ENCODE results near the gene PCED1B. TPM values are rescaled to one million over a fixed set of nuclear protein-coding genes. Genes with fewer than 3 reads are reported as not detected.
A peak's percentile ranks its signal among the peaks of the same experiment; 100 is the strongest.

The PCED1B gene
- 0.91 and 1.1 TPM in 2 replicates for total RNA-seq
- long read RNA-seq, partial matches to known transcripts, result 0 of 1 reads
- long read RNA-seq, other reads (novel, unspliced or antisense), result 1 of 1 reads

- H3K9me3 Mint-ChIP-seq (ENCODE audit: low read depth), result no peaks in the 10 kb centered on the region
- peak; percentile 33 for DNase-seq (ENCODE audit: low spot score, unreplicated experiment)
- peaks cover 14% of the 10 kb centered on the region for H3K4me1 Mint-ChIP-seq (ENCODE audit: low read depth)
- H3K36me3 Mint-ChIP-seq (ENCODE audit: insufficient read depth), result no peaks in the 10 kb centered on the region
- H3K27me3 Mint-ChIP-seq, result peaks cover 65% of the 10 kb centered on the region
- peak within 1 kb of the TSS; percentile 83 for H3K4me3 Mint-ChIP-seq (ENCODE audit: low read depth)
- TF ChIP-seq CTCF (IDR thresholded peaks at IDR 0.05; ENCODE audit: unreplicated experiment), result no peak
- H3K27ac Mint-ChIP-seq, result no peak within 1 kb of the TSS
Observed at GRCh38 chr12:47079468-47079980, at the start of gene PCED1B, which contains the start of gene AMIGO2. Gene PCED1B (plus strand): TSS chr12:47079621. CDS start chr12:47235064, 155,443 bp downstream. Gene AMIGO2 (minus strand): TSS chr12:47079959. CDS start chr12:47079002, 957 bp downstream.

DNA sequence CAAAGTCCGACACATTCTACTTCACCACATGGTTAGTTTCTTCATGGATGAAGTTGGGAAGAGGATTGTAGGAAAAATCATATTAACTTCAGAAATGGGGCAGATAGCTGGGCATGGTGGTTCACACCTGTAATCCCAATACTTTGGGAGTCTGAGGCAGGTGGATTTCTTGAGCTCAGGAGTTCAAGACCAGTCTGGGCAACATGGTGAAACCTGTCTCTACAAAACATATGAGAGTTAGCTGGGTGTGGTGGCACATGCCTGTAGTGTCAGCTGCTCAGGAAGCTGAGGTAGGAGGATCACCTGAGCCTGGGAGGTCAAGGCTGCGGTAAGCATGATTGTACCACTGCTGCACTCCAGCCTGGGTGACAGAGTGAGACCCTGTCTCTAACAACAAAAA is 49.5 kb upstream of the PCED1B start:
- no peak for TF ChIP-seq CTCF (IDR thresholded peaks at IDR 0.05; ENCODE audit: unreplicated experiment)
- Mint-ChIP-seq H3K36me3 (ENCODE audit: insufficient read depth) (no peaks in the 10 kb centered on the region), H3K27me3 (no peaks in the 10 kb centered on the region), H3K27ac (no peak overlapping the region), H3K4me3 (ENCODE audit: low read depth) (no peak overlapping the region), H3K4me1 (ENCODE audit: low read depth) (peaks cover 10% of the 10 kb centered on the region), H3K9me3 (ENCODE audit: low read depth) (no peaks in the 10 kb centered on the region)
- no peak for DNase-seq (ENCODE audit: low spot score, unreplicated experiment)

DNA sequence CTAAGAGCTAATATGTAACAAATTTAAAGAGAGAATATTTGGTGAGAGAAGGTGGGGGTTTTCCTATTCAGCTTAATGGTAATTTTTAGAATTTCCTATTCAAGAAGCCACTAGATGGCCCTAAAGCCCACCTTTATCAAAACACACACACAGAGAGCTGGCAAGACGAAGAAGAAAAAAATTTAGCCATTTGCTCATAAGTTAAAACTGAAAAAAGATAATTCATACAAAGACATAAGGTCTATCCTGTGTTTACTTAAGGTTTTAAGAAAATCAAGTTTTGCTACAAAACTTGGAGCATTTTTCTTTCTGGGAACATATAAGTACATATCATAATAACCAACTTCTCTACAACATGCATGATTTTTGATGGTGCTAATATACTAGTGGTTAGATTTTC is 46.8 kb upstream of the PCED1B start:
- no peaks in the 10 kb centered on the region for H3K27me3 Mint-ChIP-seq
- H3K27ac Mint-ChIP-seq, result no peak overlapping the region
- no peak overlapping the region for H3K4me3 Mint-ChIP-seq (ENCODE audit: low read depth)
- H3K36me3 Mint-ChIP-seq (ENCODE audit: insufficient read depth), result no peaks in the 10 kb centered on the region
- TF ChIP-seq CTCF (IDR thresholded peaks at IDR 0.05; ENCODE audit: unreplicated experiment), result peak; percentile 67
- H3K4me1 Mint-ChIP-seq (ENCODE audit: low read depth), result peaks cover 16% of the 10 kb centered on the region
- H3K9me3 Mint-ChIP-seq (ENCODE audit: low read depth), result peaks cover 5% of the 10 kb centered on the region
- no peak for DNase-seq (ENCODE audit: low spot score, unreplicated experiment)

DNA sequence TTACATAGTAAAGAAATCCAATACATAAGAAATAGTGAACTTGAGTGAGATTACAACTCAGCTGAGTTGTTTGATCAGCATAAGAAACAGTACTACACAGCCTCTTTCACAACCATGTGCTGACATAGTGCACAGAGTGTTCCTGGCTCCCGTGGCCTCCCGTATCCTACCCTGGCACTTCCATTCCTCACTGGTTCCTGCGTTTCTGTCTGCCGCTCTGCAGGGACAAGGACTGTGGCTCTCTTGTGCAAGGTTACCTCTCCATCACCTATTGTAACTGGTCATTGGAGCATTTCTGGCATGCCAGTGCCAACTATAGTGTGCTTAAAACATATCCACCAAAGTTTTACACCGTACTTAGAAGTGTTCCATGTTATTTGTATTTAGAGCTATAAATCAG is 46.3 kb upstream of the PCED1B start:
- DNase-seq (ENCODE audit: low spot score, unreplicated experiment), result no peak
- H3K4me3 Mint-ChIP-seq (ENCODE audit: low read depth), result no peak overlapping the region
- no peaks in the 10 kb centered on the region for H3K36me3 Mint-ChIP-seq (ENCODE audit: insufficient read depth)
- H3K27me3 Mint-ChIP-seq, result no peaks in the 10 kb centered on the region
- no peak for TF ChIP-seq CTCF (IDR thresholded peaks at IDR 0.05; ENCODE audit: unreplicated experiment)
- H3K9me3 Mint-ChIP-seq (ENCODE audit: low read depth), result peaks cover 6% of the 10 kb centered on the region
- no peak overlapping the region for H3K27ac Mint-ChIP-seq
- H3K4me1 Mint-ChIP-seq (ENCODE audit: low read depth), result peaks cover 19% of the 10 kb centered on the region

- no peak for TF ChIP-seq CTCF (IDR thresholded peaks at IDR 0.05; ENCODE audit: unreplicated experiment)
- H3K4me3 Mint-ChIP-seq (ENCODE audit: low read depth), result no peak overlapping the region
- H3K9me3 Mint-ChIP-seq (ENCODE audit: low read depth), result peaks cover 11% of the 10 kb centered on the region
- no peak overlapping the region for H3K27ac Mint-ChIP-seq
- DNase-seq (ENCODE audit: low spot score, unreplicated experiment), result no peak
- peaks cover 24% of the 10 kb centered on the region for H3K4me1 Mint-ChIP-seq (ENCODE audit: low read depth)
- peaks cover 2% of the 10 kb centered on the region for H3K36me3 Mint-ChIP-seq (ENCODE audit: insufficient read depth)
- no peaks in the 10 kb centered on the region for H3K27me3 Mint-ChIP-seq
Observed at GRCh38 chr12:47033789-47034555, 45.4 kb upstream of the PCED1B start.
